Measurements from ENCODE around the gene AMPD1. TPM values are rescaled to one million over a fixed set of nuclear protein-coding genes. Genes with fewer than 3 reads are reported as not detected.

AMPD1 gene
- total and polyA plus RNA-seq, 10 of the 15 experiments (the other 5 are each of a cell fraction or from before 2014, with no cell fraction given) = 0.12 to 0.30 (median 0.14) TPM; not detected in 7

DNA sequence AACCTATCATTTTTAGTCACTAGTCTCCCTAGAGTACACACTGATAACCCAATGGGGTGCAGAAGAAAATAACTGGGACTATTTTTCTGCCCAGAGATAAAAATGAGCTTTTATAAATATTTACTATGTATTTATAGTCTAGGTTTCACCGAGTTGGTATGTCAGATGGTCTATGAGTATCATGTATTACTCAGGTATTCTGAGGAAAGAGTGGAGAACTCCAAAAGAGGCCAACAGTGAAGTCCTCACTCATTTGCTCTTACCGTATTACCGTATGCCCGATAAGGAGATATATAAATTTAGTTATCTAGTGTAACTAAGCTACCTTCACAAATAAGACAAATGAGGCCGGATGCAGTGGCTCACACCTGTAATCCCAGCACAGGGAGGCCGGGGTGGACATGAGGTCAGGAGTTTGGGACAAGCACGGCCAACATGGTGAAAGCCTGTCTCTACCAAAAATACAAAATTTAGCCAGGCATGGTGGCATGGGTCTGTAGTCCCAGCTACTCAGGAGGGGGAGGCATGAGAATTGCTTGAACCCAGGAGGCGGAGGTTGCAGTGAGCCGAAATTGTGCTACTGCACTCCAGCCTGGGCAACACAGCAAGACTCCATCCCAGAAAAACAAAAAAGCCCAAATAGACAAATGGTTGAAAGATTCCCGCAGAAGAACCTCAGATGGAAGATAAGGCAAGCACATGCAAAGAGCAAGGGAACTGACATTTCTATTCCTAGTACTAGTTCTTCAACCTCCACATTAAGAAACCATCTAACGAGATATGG lies 46.8 kb upstream of the AMPD1 start (continued):
- TF ChIP-seq MAX (IDR thresholded peaks at IDR 0.05; ENCODE audit: low read depth, low read length) = no peak
- TF ChIP-seq MYB (IDR thresholded peaks at IDR 0.05; ENCODE audit: borderline replicate concordance, low read depth, low read length) = no peak
- TF ChIP-seq RAD21 (IDR thresholded peaks at IDR 0.05; ENCODE audit: insufficient read depth, low read depth, low read length) = no peak

DNA sequence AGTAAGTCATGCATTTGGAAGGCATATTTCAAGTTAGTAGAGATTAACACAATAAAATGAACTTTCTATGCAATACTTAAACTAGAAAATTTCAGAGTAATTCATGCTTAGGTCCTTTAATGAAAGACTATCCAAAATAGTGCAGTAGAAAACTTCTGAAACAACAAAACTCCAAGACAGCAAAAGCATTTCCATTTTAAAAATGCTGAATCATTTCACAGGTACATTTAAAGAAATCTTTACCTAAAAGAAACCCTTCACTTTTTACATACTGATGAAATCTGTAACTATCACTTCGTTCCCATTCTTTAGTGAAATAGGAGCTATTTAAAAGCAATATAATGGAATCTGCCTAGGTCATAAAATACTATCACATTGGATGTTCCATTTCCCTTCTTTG lies 45.0 kb upstream of the AMPD1 start:
- CTCF ChIA-PET = no interaction called here
- WGBS (ENCODE audit: insufficient coverage, insufficient replicate concordance, low lambda C conversion rate, missing lambda C conversion rate) = 93% methylated on average over 1 of the region's 1 CpG
- RAD21 ChIA-PET (ENCODE audit: unreplicated experiment) = no interaction called here
- Histone ChIP-seq H3K79me2 (ENCODE audit: control insufficient read depth, insufficient read depth, low read length) (peaks cover 48% of the 10 kb centered on the region), H3K4me2 (ENCODE audit: control insufficient read depth, insufficient read depth) (no peak overlapping the region), H3K27me3 (replicated peaks in 1 of 2; ENCODE audit: control insufficient read depth in 2 of 2, insufficient read depth in 2 of 2, low read length in 1 of 2) (no peaks in the 10 kb centered on the region), H3K4me1 (ENCODE audit: control insufficient read depth, insufficient read depth, low read length) (no peaks in the 10 kb centered on the region), H3K9me3 (replicated peaks; ENCODE audit: control insufficient read depth, insufficient read depth, low read length) (no peaks in the 10 kb centered on the region), H3K36me3 (ENCODE audit: control insufficient read depth in 2 of 2, insufficient read depth in 2 of 2, low read length in 1 of 2) (peaks cover 4 to 55% of the 10 kb centered on the region in 2 experiments), H3K4me3 (no peak overlapping the region), H4K20me1 (ENCODE audit: control insufficient read depth, insufficient read depth) (no peaks in the 10 kb centered on the region; the same call in 1 of the 2 replicates), H2AFZ (ENCODE audit: control insufficient read depth, low read depth, low read length) (no peak overlapping the region), H3K27ac (ENCODE audit: control insufficient read depth, insufficient read depth) (no peak overlapping the region), H3K9ac (ENCODE audit: control insufficient read depth, insufficient read depth, low read length) (no peak overlapping the region)
- TF ChIP-seq FOS (IDR thresholded peaks at IDR 0.05; ENCODE audit: borderline replicate concordance, extremely low read depth, insufficient read length) (no peak), TARDBP (IDR thresholded peaks at IDR 0.05; ENCODE audit: borderline replicate concordance) (no peak)
- in situ Hi-C loops (cut with MboI) (loop anchor here (25.0 kb wide), 1 partner anchor 1778 kb away; the partner anchor contains the start of gene SLC16A1), intact Hi-C loops (cut with micrococcal nuclease; ENCODE audit: unreplicated experiment) (no loop called here)
- FAIRE-seq (no peak), DNase-seq (ENCODE audit: low read depth, low spot score) (no peak), ATAC-seq (no peak)
- BruUV-seq (replicated peaks) = no TSS peak
- POLR2A ChIA-PET = no interaction called here
- SMC1A ChIA-PET (ENCODE audit: uncharacterized antibody, unreplicated experiment) = interaction anchor here (0.9 to 1.4 kb wide), 2 partner anchors 11 to 13 kb away, joined by 3 to 5 read pairs; no protein-coding TSS in a partner anchor

All from GM12878 (cell line).